ENCODE data around the gene MACC1. TPM values are rescaled to one million over a fixed set of nuclear protein-coding genes. Genes with fewer than 3 reads are reported as not detected.

MACC1 gene
- total and polyA plus RNA-seq, 2 of the 13 experiments (the other 11 are each of a cell fraction or from before 2014, with no cell fraction given) = 0.04 TPM; not detected in 1

DNA sequence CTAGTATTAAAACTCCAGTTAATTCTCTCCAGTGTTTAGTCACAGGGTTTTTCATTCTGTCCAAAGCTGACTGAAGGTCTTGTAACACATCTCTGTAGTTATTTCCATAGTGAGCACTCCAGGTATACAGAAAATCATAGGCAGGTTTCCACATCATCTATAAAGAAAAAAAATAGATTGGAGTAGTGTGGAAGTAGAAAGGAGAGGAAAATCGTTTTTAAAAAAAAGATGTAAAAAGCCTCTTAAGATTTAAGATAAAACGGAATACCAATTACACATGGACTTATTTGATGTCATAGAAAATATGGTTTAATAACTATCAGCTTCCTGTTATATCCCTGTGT lies 76.2 kb downstream of the MACC1 start:
- Histone ChIP-seq H3K27ac (ENCODE audit: extremely low read length, insufficient read depth, low read length) (no peak overlapping the region), H3K9me3 (ENCODE audit: low read length) (no peaks in the 10 kb centered on the region), H3K4me2 (ENCODE audit: low read depth, low read length) (no peak overlapping the region), H3K27me3 (ENCODE audit: control insufficient read depth in 1 of 2, insufficient read depth in 2 of 2, low read length in 2 of 2) (no peaks in the 10 kb centered on the region), H3K79me2 (ENCODE audit: insufficient read depth, low read length) (no peaks in the 10 kb centered on the region), H3K36me3 (replicated peaks in 1 of 2; ENCODE audit: control insufficient read depth in 1 of 2, insufficient read depth in 2 of 2, low read length in 2 of 2) (no peaks in the 10 kb centered on the region), H3K9ac (ENCODE audit: insufficient read depth, low read depth, low read length) (no peak overlapping the region), H3K4me1 (ENCODE audit: insufficient read depth, low read length) (no peaks in the 10 kb centered on the region), H4K20me1 (ENCODE audit: insufficient read depth, low read length) (no peaks in the 10 kb centered on the region), H2AFZ (ENCODE audit: low read length) (no peak overlapping the region), H3K4me3 (replicated peaks in 1 of 3; ENCODE audit: insufficient read depth in 1 of 3, low read depth in 2 of 3, low read length in 3 of 3) (no peak overlapping the region)
- WGBS (ENCODE audit: low lambda C conversion rate) = 2% methylated on average over 2 of the region's 2 CpGs
- FAIRE-seq = no peak
- ChIA-PET POLR2A (no interaction called here), CTCF (ENCODE audit: low intra/inter-chr PET ratio, low total read pairs) (no interaction called here)
- in situ Hi-C loops (cut with HindIII; ENCODE audit: extremely low pct_ligation_motif_present, low pct_unique_long_range_greater_than_20kb) = no loop called here
- TF ChIP-seq, protein P1, sequence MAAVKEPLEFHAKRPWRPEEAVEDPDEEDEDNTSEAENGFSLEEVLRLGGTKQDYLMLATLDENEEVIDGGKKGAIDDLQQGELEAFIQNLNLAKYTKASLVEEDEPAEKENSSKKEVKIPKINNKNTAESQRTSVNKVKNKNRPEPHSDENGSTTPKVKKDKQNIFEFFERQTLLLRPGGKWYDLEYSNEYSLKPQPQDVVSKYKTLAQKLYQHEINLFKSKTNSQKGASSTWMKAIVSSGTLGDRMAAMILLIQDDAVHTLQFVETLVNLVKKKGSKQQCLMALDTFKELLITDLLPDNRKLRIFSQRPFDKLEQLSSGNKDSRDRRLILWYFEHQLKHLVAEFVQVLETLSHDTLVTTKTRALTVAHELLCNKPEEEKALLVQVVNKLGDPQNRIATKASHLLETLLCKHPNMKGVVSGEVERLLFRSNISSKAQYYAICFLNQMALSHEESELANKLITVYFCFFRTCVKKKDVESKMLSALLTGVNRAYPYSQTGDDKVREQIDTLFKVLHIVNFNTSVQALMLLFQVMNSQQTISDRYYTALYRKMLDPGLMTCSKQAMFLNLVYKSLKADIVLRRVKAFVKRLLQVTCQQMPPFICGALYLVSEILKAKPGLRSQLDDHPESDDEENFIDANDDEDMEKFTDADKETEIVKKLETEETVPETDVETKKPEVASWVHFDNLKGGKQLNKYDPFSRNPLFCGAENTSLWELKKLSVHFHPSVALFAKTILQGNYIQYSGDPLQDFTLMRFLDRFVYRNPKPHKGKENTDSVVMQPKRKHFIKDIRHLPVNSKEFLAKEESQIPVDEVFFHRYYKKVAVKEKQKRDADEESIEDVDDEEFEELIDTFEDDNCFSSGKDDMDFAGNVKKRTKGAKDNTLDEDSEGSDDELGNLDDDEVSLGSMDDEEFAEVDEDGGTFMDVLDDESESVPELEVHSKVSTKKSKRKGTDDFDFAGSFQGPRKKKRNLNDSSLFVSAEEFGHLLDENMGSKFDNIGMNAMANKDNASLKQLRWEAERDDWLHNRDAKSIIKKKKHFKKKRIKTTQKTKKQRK (IDR thresholded peaks at IDR 0.05; ENCODE audit: low read length) = no peak
- no peak for TF ChIP-seq MATR3 (CRISPR knock-in tag; IDR thresholded peaks at IDR 0.05)
- TF ChIP-seq, protein P2, sequence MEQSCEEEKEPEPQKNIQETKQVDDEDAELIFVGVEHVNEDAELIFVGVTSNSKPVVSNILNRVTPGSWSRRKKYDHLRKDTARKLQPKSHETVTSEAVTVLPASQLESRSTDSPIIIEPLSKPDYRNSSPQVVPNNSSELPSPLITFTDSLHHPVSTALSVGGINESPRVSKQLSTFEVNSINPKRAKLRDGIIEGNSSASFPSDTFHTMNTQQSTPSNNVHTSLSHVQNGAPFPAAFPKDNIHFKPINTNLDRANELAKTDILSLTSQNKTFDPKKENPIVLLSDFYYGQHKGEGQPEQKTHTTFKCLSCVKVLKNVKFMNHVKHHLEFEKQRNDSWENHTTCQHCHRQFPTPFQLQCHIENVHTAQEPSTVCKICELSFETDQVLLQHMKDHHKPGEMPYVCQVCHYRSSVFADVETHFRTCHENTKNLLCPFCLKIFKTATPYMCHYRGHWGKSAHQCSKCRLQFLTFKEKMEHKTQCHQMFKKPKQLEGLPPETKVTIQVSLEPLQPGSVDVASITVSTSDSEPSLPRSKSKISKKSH (CRISPR knock-in tag; IDR thresholded peaks at IDR 0.05; ENCODE audit: borderline replicate concordance) = no peak
- no peak for TF ChIP-seq MYNN (CRISPR knock-in tag; IDR thresholded peaks at IDR 0.05; ENCODE audit: low read depth)
- no peak for TF ChIP-seq TEAD2 (CRISPR knock-in tag; IDR thresholded peaks at IDR 0.05)
- TF ChIP-seq CBX1 (IDR thresholded peaks at IDR 0.05; ENCODE audit: low read depth) = no peak
- no peak for TF ChIP-seq ZSCAN22 (CRISPR knock-in tag; IDR thresholded peaks at IDR 0.05)
- no peak for TF ChIP-seq TBP (CRISPR knock-in tag; IDR thresholded peaks at IDR 0.05)
- TF ChIP-seq NPAS2 (CRISPR knock-in tag; IDR thresholded peaks at IDR 0.05; ENCODE audit: borderline replicate concordance) = no peak
- TF ChIP-seq ZIK1 (CRISPR knock-in tag; IDR thresholded peaks at IDR 0.05; ENCODE audit: borderline replicate concordance, low read depth) = no peak
- TF ChIP-seq ZFP36L1 (CRISPR knock-in tag; IDR thresholded peaks at IDR 0.05) = no peak
- no TSS peak for BruUV-seq (replicated peaks)
- intact Hi-C loops (cut with micrococcal nuclease; ENCODE audit: unreplicated experiment) = no loop called here
- no peak for ATAC-seq
- no peak for DNase-seq (ENCODE audit: low spot score)
